HG03103 (cell line): Measurements from ENCODE around the gene TRIM25.

Experiments
- ATAC-seq: cut with Tn5 transposase; IDR thresholded peaks from one replicate; pipeline ENCODE4 v1.9.1; 2021; ENCODE audit warnings: low read depth; ENCODE audit not compliant: unreplicated experiment

The TRIM25 gene

DNA sequence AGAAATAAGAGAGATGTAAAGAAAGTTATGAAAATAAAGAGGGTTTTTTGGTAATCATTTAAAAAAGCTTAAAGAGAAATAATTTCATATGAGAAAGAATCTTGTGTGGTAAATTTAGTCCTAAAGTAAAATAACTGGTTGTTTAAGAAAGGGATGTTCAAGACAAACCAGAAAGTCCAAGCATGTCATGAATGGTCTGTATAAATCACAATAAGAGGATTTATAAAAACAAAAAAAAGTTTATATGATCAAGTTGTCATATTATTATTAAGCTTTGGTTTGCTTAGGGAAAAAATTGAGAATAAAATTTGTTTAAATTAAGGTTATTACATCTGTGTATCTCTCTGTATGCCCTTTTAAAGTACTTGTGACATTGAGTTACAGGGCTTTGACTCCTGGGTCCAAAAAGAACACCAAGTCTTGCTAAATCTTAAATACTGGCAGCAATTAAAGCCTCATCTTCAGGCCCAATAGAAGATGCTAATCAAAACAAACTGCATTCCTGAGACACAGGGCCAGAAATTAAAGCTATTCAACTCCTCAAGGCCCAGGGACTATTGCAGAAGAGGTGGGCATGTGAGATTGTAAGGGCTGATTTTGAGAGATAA is 15.6 kb upstream of the TRIM25 start:
- ATAC-seq: no peak

DNA sequence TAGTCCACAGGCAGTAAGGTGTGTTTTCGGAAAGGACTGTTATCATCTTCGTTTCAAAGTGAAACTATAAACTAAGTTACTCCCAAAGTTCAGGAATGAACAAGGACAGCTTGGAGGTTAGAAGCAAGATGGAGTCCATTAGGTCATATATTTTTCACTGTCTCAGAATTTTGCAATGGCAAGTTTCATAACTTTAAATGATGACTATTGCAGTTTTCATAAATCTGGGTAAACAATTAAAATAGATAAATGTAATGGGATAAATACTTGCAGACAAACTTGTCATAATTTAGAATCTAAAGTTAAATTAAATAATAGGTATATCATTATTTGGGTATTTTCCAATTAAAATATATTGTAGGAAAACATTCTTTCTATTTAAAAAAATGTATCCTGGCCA is 14.7 kb upstream of the TRIM25 start:
- no peak for ATAC-seq

DNA sequence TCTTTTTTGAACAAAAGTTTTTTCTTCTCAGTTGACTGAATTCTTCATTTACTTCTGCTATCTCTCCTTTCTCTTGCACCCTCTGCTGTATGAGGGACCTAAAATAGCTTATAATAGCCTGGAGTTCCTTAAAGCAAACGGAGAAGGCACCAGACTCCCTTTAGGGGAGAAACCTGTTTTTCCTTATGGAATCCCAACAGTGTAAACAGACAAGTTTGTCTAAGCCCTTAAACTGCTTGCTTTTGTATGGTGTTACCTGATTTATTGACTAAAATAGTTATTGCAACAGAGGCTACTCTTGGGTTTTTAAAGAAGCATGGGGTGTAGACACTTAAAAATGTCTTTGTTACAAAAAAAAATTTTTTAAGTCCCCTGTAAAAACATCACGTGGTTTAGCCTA is 12.9 kb upstream of the TRIM25 start:
- ATAC-seq: no peak

DNA sequence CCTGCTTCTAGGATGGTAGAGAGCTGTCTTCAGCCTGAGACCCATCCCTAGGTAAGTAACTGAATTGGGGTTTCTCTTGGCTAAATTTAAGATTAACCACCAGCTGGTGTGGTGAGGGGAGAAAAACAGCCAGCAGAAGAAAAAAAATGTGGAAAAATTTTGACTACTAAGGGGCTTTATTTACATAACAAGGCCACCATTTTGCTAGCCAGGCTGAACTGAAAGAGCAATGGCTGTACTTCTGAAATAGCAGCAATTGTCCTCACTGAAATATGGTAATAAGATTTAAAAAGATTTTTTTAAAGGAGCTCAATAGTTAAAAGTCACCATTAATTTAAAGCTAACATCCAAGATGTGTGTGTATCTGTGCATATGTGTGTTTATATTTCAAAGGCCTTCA is 12.4 kb upstream of the TRIM25 start:
- ATAC-seq: no peak

DNA sequence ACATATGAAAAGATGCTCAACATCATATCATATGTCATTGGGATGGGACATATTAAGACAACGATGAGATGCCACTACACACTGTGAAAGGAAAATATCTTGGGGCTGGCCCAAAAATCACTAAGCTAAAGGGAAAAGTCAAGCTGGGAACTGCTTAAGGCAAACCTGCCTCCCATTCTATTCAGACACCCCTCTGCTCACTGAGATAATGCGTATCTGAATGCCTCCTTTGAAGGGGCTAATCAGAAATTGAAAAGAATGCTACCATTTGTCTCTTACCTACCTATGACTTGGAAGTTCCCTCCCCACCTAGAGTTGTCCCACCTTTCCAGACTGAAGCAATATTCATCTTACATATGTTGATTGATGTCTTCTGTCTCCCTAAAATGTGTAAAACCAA is 11.2 kb upstream of the TRIM25 start:
- no peak for ATAC-seq

DNA sequence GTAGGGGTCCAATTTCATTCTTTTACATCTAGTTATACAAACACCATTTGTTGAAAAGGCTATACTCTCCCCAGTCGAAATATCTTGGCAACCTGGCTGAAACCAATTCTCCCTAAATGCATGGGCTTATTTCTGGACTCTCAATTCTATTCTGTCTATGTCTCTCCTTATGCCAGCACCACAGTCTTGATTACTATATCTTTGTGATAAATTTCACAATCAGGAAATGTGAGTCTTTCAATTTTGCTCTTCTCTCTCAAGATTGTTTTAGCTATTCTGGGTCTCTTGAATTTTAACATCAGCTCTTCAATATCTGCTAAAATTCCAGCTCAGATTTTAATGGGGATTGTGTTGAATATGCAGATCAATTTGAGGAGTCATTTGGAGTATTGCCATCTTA is 5.9 kb upstream of the TRIM25 start:
- no peak for ATAC-seq

DNA sequence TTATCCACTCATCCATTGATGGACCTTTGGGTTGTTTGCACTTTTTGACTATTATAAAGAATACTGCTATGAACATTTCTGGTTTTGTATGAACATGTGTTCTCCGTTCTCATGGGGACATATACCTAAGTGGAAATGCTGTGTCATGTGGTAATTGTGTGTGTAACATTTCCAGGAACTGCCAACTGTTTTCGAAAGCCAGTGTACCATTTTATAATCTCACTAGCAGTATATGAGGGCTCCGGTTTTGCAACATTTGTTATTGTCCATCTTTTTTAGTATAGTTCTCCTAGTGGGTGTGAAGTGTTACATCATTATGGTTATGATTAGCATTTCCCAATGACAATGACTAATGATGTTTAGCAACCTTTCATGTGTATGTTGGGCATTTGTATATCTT is 5.1 kb upstream of the TRIM25 start:
- no peak for ATAC-seq

DNA sequence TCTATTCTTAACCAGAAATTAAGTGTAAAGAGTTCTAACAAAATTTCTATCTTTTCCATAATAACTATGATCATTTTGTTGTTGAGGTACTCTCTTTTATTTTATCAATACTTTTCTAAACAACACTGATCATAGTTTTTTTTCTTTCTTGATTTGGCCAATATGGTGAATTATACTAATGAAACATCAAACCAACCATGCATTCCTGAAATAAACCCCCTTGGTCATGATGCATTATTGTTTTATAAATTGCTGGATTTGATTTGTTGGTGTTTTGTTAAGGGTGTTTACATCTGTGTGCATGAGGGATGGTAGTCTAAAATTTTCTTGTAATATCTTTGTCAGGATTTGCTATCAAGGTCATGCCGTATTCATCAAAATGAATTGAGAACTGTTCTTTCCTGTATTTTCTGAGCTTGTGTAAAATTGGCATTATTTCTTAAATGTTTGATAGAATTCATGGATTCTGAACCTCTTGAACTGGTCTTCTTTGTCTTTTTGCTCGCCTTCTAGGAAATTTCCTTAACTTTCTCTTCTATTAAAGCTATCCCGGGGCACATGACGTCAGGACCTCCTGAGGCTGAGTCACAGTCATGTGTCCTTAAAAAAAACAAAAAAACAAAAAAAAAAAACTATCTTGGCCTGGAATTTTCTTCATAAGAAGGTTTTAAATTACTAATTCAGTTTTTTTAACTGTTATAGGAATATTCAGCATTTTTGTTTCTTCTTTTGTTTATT is 3.9 kb upstream of the TRIM25 start:
- ATAC-seq: no peak

DNA sequence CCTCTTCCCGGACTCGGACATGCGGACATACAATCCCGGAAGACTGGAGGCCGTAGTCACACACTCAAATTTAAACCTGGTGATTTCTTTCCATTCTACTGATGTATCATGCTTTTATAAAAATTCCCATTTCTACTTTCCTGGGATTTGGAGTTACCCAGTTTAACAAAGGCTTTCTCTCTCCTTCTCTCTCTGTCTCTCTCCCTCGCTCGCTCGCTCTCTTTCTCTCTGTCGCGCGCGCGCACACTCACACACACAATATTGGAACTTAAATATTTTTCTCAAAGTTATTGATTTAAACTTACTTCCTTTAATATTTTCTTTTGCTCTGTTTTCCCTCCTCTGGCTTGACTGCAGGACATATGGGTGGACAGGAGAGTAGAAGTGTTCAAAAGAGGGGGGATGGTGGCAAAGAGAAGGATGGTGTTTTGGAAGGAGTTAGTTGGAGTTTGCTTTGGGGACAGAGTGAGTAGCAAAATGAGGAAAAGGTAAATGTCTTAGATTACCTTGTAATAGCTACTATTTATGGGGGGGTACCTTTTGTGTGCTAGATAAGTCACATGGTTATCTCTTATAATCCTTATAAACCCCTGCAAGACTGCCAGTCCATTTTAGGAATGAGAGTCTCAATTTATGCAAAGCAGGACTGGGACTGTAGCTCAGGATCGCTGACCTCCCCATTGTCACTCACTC is 878 bp upstream of the TRIM25 start:
- no peak for ATAC-seq

DNA sequence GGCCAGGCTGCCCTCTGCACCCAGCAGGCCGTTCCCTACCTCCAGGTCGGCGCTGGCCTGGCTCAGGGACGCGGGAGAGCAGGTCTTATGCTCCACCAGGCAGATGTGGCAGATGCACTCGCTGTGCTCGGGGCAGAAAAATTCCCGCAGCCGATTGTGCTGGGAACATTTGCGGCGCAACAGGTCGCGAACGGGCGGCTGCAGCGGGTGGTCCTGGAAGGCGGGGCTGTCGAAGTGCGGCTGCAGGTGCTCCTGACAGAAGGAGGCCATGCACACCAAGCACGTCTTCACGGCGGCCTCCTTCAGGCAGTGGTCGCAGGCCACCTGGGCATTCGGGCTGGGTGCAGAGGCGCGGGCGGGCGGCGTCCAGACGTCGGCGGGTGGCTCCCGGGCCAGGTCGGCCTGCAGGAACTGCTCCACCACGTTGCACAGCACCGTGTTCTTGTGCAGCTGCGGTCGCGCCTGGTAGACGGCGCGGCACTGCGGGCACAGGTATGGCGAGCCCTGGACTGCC is 439 bp downstream of the TRIM25 start:
- ATAC-seq: peak; percentile 32

DNA sequence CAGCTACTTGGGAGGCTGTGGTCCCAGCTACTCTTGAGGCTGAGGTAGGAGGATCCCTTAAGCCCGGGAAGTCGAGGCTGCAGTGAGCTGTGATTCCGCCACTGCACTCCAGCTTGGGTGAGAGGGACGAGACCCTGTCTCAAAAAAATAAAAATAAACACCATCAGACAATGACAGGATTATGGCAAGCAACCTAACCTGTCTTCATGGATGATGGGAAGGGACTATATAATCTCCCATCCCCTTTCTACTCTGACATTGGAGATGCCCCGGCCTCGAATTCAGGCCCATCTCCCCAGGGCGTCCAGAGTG is 893 bp downstream of the TRIM25 start:
- no peak for ATAC-seq

DNA sequence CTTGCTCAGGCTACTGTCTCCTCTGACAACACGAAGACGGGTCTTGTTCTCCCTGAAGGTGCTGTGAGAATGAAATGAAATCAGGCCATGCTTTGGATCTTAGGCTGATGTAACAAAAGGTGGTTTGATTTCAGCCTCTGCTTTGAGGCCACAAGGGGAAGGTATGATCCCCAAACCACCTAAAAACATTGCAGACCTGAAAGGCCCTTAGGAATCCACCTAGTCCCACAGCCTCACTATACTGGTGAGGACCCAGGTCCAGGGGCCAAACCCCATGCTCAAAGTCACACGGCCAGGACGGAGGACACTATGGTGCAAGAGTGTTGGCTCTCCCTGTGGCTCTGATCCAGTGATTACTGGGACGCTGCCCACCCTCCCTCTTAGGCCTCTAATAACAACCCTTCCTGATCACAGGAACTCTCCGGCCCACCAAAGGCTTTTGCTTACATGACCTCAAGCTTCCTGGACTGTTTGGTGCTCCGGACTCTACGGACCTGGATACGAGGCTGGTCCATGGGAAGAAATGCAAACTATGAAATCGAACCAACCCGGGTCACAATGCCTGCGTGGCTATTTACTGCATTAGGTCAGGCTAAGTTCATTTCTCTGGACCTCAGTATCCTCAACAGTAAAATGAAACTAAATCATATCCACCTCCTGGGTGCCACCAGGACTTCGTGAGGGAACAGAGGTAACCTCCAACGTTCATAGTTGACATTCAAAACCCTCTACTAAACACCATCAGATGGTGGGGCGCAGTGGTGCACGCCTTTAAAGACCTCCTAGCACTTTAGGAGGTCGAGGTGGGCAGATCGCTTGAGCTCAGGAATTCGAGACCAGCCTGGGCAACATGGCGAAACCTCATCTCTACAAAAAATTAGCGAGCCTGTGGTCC is 1.5 kb downstream of the TRIM25 start:
- ATAC-seq: no peak

DNA sequence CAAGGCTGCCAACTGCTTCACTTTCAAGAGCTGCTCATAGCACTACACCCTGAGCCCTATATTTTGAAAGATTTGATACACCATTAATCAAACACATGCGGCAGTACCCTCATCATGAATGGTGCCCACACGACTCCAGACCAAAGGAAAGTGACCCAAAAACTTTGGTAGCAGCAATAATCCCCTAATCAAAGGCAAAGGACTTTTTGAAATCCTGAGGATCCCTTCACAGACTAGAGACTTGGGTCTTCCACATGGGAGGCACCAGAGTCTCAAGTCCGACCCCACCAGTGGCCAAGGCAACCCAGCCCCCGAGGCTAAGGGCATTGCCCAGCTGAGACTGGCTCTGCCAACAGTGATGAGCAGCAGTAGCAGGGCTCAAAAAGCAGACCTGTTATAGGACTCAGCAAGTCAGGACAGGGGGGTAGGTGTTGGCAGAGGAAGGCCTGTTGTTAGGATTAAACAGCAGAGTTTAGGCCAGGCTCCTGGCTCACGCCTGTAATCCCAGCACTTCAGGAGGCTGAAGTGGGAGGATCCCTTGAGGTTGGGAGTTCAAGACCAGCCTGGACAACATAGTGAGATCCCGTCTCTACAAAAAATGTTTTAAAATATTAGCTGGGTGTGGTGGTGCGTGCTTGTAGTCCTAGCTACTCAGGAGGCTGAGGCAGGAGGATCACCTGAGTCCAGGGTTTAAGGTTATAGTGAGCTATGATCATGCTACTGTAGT is 3.2 kb downstream of the TRIM25 start:
- no peak for ATAC-seq

DNA sequence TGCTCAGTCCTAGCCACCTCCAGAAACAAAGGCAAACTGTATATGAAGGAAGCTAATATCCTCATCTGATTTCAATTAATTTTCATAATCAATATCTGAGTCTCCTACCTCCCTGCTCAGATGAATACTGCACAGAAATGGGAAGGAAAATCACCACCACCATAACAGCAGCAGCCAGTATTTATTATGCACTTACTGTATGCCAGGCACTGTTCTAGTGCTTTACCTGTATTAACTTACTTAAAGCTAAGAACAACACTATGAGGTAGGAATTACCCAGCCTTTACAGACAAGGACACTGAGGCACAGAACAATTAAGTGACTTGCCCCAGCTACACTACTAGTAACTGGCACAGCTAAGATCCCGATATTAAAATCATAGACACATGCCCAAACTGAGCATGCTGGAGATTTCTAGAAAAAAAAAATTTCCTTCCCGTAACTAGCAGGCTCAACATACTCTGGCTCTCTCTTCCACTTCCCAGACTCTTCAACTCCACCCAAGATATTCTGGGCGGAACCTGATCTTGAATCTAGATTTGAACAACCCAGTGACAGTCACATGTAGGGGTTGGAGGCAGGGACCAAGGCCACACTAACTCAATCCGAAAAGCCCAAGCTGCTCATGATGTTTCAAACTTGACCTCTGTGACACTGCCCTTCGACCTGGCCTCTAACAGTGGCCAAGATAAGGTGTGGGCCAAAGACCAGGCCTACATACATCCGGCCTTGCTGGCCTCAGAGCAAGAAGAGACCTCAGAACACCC is 3.9 kb downstream of the TRIM25 start:
- ATAC-seq: no peak

DNA sequence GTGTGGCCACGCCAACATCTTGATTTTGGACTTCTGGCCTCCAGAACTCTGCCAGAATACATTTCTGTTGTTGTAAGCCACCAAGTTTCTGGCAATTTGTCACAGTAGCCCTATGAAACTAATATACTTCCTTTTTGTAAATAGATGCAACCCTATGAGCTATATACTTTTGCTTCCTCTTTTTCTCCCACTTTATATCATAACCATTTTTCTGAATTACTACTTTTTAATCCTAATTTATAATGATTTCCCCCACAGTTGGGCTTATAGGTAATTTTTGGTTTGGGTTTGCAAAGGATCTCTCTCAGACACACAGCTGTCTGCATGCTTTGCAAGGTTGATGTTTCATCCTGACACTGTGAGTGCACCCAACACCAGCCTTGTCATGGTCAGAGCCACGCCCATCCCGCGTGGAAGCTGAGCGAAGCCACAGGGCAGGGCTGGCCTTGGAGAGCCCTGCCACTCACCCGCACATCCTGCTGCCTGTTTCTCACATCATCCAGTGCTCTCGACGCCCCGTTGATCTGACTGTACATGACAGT is 5.8 kb downstream of the TRIM25 start:
- peak; percentile 92 for ATAC-seq

DNA sequence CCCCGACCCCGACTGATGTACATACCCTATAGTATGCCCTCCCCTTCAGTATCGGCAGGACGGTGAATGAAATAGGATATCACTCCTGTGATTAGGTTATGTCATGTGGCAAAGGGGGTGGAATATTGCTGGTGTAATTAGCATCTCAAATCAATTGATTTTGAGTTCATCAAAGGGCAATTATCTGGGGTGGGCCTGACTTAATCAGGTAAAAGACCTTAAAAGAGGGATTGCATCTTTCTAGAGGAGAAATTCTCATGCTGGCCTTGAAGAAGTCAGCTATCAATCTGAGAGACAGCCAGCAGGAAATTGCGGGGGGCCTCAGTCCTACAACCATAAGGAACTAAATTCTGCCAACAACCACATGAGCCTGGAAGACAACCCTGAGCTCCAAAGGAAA is 10.3 kb downstream of the TRIM25 start:
- no peak for ATAC-seq

DNA sequence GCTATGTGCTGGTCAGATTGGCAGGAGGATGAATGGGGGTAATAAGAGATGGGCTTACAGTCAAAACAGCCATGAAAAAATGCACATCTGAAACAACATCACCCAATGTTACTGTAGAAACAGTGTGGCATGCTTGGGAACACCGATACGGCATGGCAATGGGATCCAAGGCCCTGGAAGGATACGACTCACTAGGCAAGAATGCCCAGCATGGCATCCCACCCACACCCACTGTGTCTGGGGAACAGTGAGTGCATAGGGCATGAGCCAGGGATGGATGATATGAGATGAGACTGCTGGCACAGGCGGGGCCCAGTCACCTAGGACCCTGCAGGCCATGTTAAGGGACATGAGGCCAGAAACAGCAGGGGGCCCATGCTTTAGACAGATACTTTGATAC is 11.5 kb downstream of the TRIM25 start:
- ATAC-seq: no peak

DNA sequence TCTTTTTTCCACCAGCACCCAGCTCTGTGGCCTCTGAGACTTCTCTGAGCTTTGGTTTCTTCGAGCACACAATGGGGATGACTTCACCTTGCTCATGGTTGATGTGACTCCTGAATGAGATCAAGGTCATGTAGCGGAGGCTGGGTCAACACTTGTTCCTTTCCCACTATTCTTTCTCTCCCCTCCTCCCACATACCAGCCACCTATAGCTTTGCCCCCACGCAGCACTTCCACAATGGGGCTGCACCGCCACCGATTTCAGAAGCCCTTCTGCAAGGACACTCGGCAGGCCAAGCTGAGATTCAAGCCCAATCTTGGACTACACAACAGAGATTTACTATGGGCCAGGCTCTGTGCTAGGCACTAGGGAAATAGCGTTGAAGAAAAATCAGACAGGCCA is 14.4 kb downstream of the TRIM25 start:
- ATAC-seq: no peak

DNA sequence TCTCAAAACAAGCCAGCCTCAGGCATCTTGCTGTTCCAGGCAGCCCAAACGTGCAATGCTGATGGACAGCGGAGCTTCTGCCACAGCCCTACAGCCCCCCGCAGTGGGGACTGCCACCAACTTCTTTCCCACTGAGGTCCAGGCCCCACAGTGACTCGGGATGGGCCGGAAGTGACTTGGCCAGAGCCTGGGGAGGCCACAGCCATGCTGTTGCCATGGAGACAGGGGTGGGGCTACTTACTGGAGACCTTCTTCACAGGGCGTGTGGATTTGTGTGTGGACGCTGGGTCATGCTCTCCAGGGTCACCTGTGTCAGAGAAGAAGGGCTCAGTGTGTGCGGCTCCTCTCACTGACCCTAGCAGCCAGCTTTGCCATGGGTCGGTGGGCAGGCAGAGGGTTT is 15.0 kb downstream of the TRIM25 start:
- no peak for ATAC-seq
